Aortic smooth muscle cell (primary cell): ENCODE measurements around the gene SLC30A2. TPM values are rescaled to one million over a fixed set of nuclear protein-coding genes. Genes with fewer than 3 reads are reported as not detected.

Experiments used
- total RNA-seq: library from RNA; depleted of rRNA; stranded (reverse); fragments of >200 nt; gene quantifications from 2 replicates; pipeline ENCODE4 v1.2.3, GENCODE V29; 2014

The SLC30A2 gene
- not detected in 2 replicates for total RNA-seq

DNA sequence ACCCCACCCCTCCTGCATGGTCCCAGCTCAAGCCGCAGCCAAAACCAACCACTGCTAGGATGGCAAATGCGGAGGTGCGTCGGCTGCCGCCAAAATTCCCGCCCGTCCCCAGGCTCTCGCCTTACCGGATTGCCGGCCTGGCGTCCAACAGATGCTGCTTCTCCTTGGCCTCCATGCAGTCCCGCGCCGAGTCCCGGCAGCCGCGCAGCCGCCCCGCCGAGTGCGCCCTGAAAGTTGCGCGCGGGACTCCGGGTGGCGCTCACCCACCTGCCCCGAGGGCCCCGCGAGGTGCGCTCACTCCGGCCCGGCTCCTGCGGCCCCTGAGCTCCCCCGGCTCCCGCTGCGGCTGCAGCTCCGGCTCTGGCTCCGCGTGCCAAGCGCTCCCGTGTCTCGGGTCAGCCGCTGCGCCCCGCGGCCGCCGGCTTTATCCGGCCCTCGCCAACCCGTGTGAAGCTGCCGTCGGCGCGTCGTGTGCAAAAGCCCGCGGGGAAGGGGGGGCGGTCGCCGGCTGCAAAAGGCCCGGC, at the start of gene SLC30A2:
SLC30A2 (minus strand) TSS at position 397 of the 524 bp plus-strand sequence; CDS start at position 175, 222 bp downstream.

GRCh38 chr1:26067432-26067911, 21.6 kb upstream of the SLC30A2 start, which contains the start of gene TRIM63:
TSS of gene TRIM63 (minus strand) at chr1:26067630. CDS start at chr1:26067494, 136 bp downstream.

GRCh38 chr1:26021647-26022403, 24.1 kb downstream of the SLC30A2 start, which contains the start of gene EXTL1:
TSS of gene EXTL1 (plus strand) at chr1:26021775. CDS start at chr1:26022647, 872 bp downstream.

DNA sequence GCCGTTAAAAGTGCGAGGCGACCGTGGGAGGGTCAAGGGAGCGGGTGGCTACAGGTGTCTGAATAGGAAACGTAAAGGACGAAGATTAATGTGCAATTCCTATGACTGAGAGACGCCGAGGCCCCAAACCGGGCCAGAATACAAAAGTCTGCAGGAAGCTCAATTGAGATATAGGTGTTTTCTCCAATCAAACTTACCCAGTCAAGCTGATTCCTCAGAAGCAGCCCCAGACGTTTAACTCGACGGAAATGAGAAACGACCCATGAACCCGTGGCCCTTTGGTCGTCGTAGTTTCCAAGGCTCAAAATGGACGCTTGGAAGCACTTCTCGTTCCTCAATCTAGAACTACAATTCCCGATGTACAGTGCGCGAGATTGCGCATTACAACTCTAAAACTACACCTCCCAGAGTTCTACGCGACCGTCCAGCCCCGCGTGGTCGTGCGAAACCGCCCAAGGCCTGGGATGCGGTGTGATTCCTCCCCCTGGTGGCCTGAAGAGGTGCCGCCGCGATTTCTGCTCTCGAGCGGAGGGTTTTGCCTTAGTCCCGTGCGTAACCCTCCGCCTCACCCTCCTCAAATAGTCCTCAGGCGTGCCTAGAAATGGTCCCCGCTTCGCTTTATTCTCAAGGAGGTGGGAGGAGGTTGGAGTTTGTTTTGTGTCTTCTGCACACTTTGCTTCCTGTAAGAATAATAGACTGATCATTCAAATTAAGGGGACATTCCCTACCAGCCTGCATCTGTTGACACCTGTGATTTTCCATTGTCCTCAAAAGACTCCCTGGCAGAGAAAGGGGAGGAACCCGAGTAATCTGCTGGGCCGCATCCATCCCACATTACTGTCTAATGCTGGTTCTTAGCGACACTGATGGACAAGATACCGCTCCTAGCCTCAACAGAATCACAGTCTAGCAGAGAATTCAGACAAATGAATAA, 47.8 kb downstream of the SLC30A2 start, which contains the start of gene PAFAH2:
PAFAH2 (minus strand) TSS at position 236 of the 934 bp plus-strand sequence. CDS start 7,247 bp downstream, outside the sequence.

Other genes with a start within 250 kb of the SLC30A2 start
- 13.2 and 24.1 TPM in 2 replicates for gene SELENON, start 245.9 kb downstream of the SLC30A2 start, total RNA-seq
- 31.3 and 33.9 TPM in 2 replicates for gene MTFR1L, start 226.2 kb downstream of the SLC30A2 start, total RNA-seq
- gene AUNIP, start 186.7 kb downstream of the SLC30A2 start, total RNA-seq, result 1.7 and 3.6 TPM in 2 replicates
- gene PAQR7, start 170.4 kb downstream of the SLC30A2 start, total RNA-seq, result 5.7 and 8.2 TPM in 2 replicates
- gene STMN1, start 139.7 kb downstream of the SLC30A2 start, total RNA-seq, result 141 and 144 TPM in 2 replicates
- gene PAFAH2, start 48.1 kb downstream of the SLC30A2 start, total RNA-seq, result 8.5 and 8.6 TPM in 2 replicates
- gene EXTL1, start 24.3 kb downstream of the SLC30A2 start, total RNA-seq, result 0.06 and 0.13 TPM in 2 replicates
- gene TRIM63, start 21.5 kb upstream of the SLC30A2 start, total RNA-seq, result under 0.01 TPM in 1 of 2 replicates, not detected in the other
- gene PDIK1L, start 65.7 kb upstream of the SLC30A2 start, total RNA-seq, result 4.7 and 5.4 TPM in 2 replicates
- under 0.01 and 0.06 TPM in 2 replicates for gene FAM110D, start 113.0 kb upstream of the SLC30A2 start, total RNA-seq
- gene C1orf232, start 122.8 kb upstream of the SLC30A2 start, total RNA-seq, result not detected in 2 replicates
- gene ZNF593, start 123.8 kb upstream of the SLC30A2 start, total RNA-seq, result 18.5 and 27.1 TPM in 2 replicates
- gene ZNF593OS, start 125.7 kb upstream of the SLC30A2 start, total RNA-seq, result 0.19 TPM in 1 of 2 replicates, not detected in the other
- 0.26 TPM in 1 of 2 replicates, not detected in the other for gene CNKSR1, start 131.4 kb upstream of the SLC30A2 start, total RNA-seq
- gene CATSPER4, start 144.5 kb upstream of the SLC30A2 start, total RNA-seq, result not detected in 2 replicates
- gene CEP85, start 188.1 kb upstream of the SLC30A2 start, total RNA-seq, result 6.2 and 7.7 TPM in 2 replicates
- gene SH3BGRL3, start 234.0 kb upstream of the SLC30A2 start, total RNA-seq, result 117 and 123 TPM in 2 replicates